ENCODE measurements around the gene TEX52.
"Not testable (repeated sequence)": the region's sequence is repeated elsewhere in the genome, so short reads cannot be mapped to it uniquely, and the experiment has no call there.

The TEX52 gene

GRCh38 chr12:2864198-2864597, 7.4 kb upstream of the TEX52 start:
- DNase-seq = no peak

- not testable (repeated sequence) for DNase-seq
These were observed 6.6 kb upstream of the TEX52 start for GRCh38 chr12:2863402-2863801.

GRCh38 chr12:2862876-2863275, 6.0 kb upstream of the TEX52 start:
- DNase-seq = no peak

- no peak for DNase-seq
These were observed 3.3 kb upstream of the TEX52 start for GRCh38 chr12:2860170-2860569.

GRCh38 chr12:2858944-2859421, 2.1 kb upstream of the TEX52 start:
- no peak for DNase-seq

- DNase-seq = no peak
These were observed 1.5 kb upstream of the TEX52 start for GRCh38 chr12:2858334-2858733.

- no peak for DNase-seq
These were observed 737 bp upstream of the TEX52 start for GRCh38 chr12:2857576-2857975.

- DNase-seq = no peak
These were observed 788 bp downstream of the TEX52 start for GRCh38 chr12:2856051-2856450.

GRCh38 chr12:2855546-2855945, 1.3 kb downstream of the TEX52 start:
- no peak for DNase-seq

GRCh38 chr12:2854669-2855453, 2.0 kb downstream of the TEX52 start:
- DNase-seq = no peak

- peak in 1 of 2 experiments; percentile 47 for DNase-seq
These were observed 3.2 kb downstream of the TEX52 start for GRCh38 chr12:2853626-2854025.

GRCh38 chr12:2851931-2852330, 4.9 kb downstream of the TEX52 start:
- no peak for DNase-seq

GRCh38 chr12:2845280-2845679, 11.6 kb downstream of the TEX52 start:
- DNase-seq = no peak

GRCh38 chr12:2844786-2845185, 12.1 kb downstream of the TEX52 start:
- no peak for DNase-seq

- no peak for DNase-seq
These were observed 13.9 kb downstream of the TEX52 start for GRCh38 chr12:2842948-2843347.

GRCh38 chr12:2841056-2841650, 15.7 kb downstream of the TEX52 start:
- DNase-seq = no peak

GRCh38 chr12:2836574-2836973, 20.3 kb downstream of the TEX52 start:
- no peak for DNase-seq

GRCh38 chr12:2835691-2836403, 21.0 kb downstream of the TEX52 start:
- no peak for DNase-seq

- DNase-seq = no peak
These were observed 22.0 kb downstream of the TEX52 start, which contains the start of gene NRIP2 for GRCh38 chr12:2834581-2835491. Gene NRIP2 (minus strand): TSS chr12:2835035. CDS start chr12:2834983, 52 bp downstream.

- no peak for DNase-seq
These were observed 23.0 kb downstream of the TEX52 start for GRCh38 chr12:2833810-2834209.

- DNase-seq = no peak
These were observed 23.5 kb downstream of the TEX52 start for GRCh38 chr12:2833327-2833726.

GRCh38 chr12:2832550-2833127, 24.2 kb downstream of the TEX52 start:
- DNase-seq = no peak
